Endothelial cell of umbilical vein (primary cell): ENCODE results near the gene ABAT. TPM values are rescaled to one million over a fixed set of nuclear protein-coding genes. Genes with fewer than 3 reads are reported as not detected.

Source experiments
- BruUV-seq: library from RNA; stranded (reverse); fragments of 400-500 nt; replicated peaks from 2 replicates; lab custom pipeline; 2021; lab: Mats Ljungman, UMichigan
- CTCF ChIA-PET: fragments of 300-600, 350-600 bp; sonication (Branson Sonifier 250); formaldehyde crosslinking; loops from one replicate; lab custom pipeline; 2021; ENCODE audit warnings: antibody characterized with exemption, inconsistent platforms; lab: Charles Lee
- POLR2A ChIA-PET: fragments of 300-600, 350-600 bp; sonication (Branson Sonifier 250); formaldehyde crosslinking; loops from one replicate; lab custom pipeline; 2021; ENCODE audit warnings: antibody characterized with exemption, inconsistent platforms; lab: Charles Lee
- DNase-seq: peaks from one replicate; pipeline ENCODE4 v3.0.0-alpha.2; 2011; ENCODE audit warnings: low read depth, low spot score
- FAIRE-seq: peaks from 2 replicates; lab custom pipeline; 2011; peaks lifted over from hg19 to GRCh38; lab: Jason Lieb, UNC
- H2AFZ ChIP-seq: 2 replicates; pipeline ENCODE4 v1.6.0; 2012; ENCODE audit warnings: low read depth, low read length, control low read depth, inconsistent platforms
- H3K27ac ChIP-seq: 2 replicates; pipeline ENCODE4 v1.5.1; 2011; ENCODE audit warnings: low read depth, mild to moderate bottlenecking, control low read depth, low read length, moderate library complexity; ENCODE audit not compliant: insufficient read depth
- H3K27me3 ChIP-seq, 2 experiments: 2 replicates each; pipeline versions ENCODE4 v1.6.0 to v1.6.1; 2011; ENCODE audit warnings: low read length in 2 of 2, mixed read lengths in 1 of 2; ENCODE audit not compliant: control insufficient read depth in 2 of 2, insufficient read depth in 2 of 2
- H3K36me3 ChIP-seq, 2 experiments: 2 replicates in 1 of 2; 3 replicates in 1 of 2; pipeline ENCODE4 v1.5.1; 2011; ENCODE audit warnings: low read length in 2 of 2, mild to moderate bottlenecking in 1 of 2, moderate library complexity in 1 of 2; ENCODE audit not compliant: control insufficient read depth in 2 of 2, insufficient read depth in 2 of 2; ENCODE audit errors: extremely low read depth in 1 of 2
- H3K4me1 ChIP-seq: 3 replicates; pipeline ENCODE4 v1.5.1; 2011; ENCODE audit warnings: mild to moderate bottlenecking, low read length; ENCODE audit not compliant: control insufficient read depth, insufficient read depth; ENCODE audit errors: extremely low read depth
- H3K4me2 ChIP-seq: 2 replicates; pipeline ENCODE4 v1.6.1; 2011; ENCODE audit warnings: low read length, control low read depth, mixed read lengths; ENCODE audit not compliant: insufficient read depth
- H3K4me3 ChIP-seq, 3 experiments: fragments of 200-600 bp in 1 of 3; sonication (generic), shearing (Covaris generic) in 1 of 3; replicated peaks in 1 of 3; 2 replicates each; pipeline ENCODE4 v1.5.1; 2011 to 2016; ENCODE audit warnings: control low read depth in 3 of 3, low read length in 3 of 3, mild to moderate bottlenecking in 2 of 3, inconsistent platforms in 1 of 3, low read depth in 1 of 3, moderate library complexity in 1 of 3; ENCODE audit not compliant: insufficient read depth in 1 of 3
- H3K79me2 ChIP-seq: 2 replicates; pipeline ENCODE4 v1.6.0; 2012; ENCODE audit warnings: low read length, inconsistent platforms; ENCODE audit not compliant: control insufficient read depth, insufficient read depth
- H3K9ac ChIP-seq: replicated peaks from 2 replicates; pipeline ENCODE3; 2011; ENCODE audit warnings: low read length, control low read depth; ENCODE audit not compliant: insufficient read depth; ENCODE audit errors: extremely low read depth
- H3K9me1 ChIP-seq: replicated peaks from 3 replicates; pipeline ENCODE4 v1.6.0; 2011; ENCODE audit warnings: mild to moderate bottlenecking, low read length; ENCODE audit not compliant: control insufficient read depth, insufficient read depth; ENCODE audit errors: extremely low read depth
- H3K9me3 ChIP-seq: replicated peaks from 2 replicates; pipeline ENCODE4 v1.5.1; 2012; ENCODE audit warnings: low read length, inconsistent platforms; ENCODE audit not compliant: control insufficient read depth, insufficient read depth
- H4K20me1 ChIP-seq: replicated peaks from 2 replicates; pipeline ENCODE3; 2011; ENCODE audit warnings: mild to moderate bottlenecking, low read length; ENCODE audit not compliant: control insufficient read depth, insufficient read depth; ENCODE audit errors: extremely low read depth
- EZH2 ChIP-seq: IDR thresholded peaks from 2 replicates; pipeline ENCODE4 v1.6.1; 2012; ENCODE audit warnings: borderline replicate concordance, low read depth, mild to moderate bottlenecking, moderate library complexity, low read length, inconsistent platforms; ENCODE audit not compliant: severe bottlenecking
- JUN ChIP-seq: IDR thresholded peaks from 2 replicates; pipeline ENCODE4 v1.6.1; 2011; ENCODE audit warnings: borderline replicate concordance, low read depth; ENCODE audit not compliant: insufficient read length, insufficient read depth
- MYC ChIP-seq: IDR thresholded peaks from one replicate; pipeline ENCODE4 v1.6.1; 2011; ENCODE audit warnings: mild to moderate bottlenecking, low read depth, low read length
- POLR2AphosphoS5 ChIP-seq: IDR thresholded peaks from 2 replicates; pipeline ENCODE4 v1.6.1; 2012; ENCODE audit warnings: low read depth, mild to moderate bottlenecking, control low read depth, low read length, moderate library complexity; ENCODE audit not compliant: insufficient read depth
- dilution Hi-C: fragments of 300-500 bp; cut with MboI; formaldehyde crosslinking; loops from one replicate; pipeline ENCODE4 v1.15.0; 2019; ENCODE audit warnings: low sequenced_read_pairs; ENCODE audit not compliant: extremely low pct_ligation_motif_present
- intact Hi-C: fragments of 100-400 bp; cut with micrococcal nuclease; formaldehyde crosslinking; loops from one replicate; pipeline ENCODE4 v1.10.0; 2022
- polyA plus RNA-seq, 4 experiments: library from polyadenylated mRNA; depleted of rRNA in 3 of 4; stranded (reverse) in 3 of 4; unstranded in 1 of 4; fragments of >200 nt; gene quantifications; 2 replicates each; pipeline versions ENCODE4 v1.2.1 to v1.2.3, GENCODE V29; 2011 to 2012; ENCODE audit warnings: missing spikeins in 1 of 4
- total RNA-seq: library from RNA; stranded (reverse); gene quantifications from 2 replicates; pipeline ENCODE4 v1.2.3, GENCODE V29; 2021
- TF ChIP-seq, protein P1 (sequence below): IDR thresholded peaks from 2 replicates; pipeline ENCODE4 v1.6.1; 2011; ENCODE audit not compliant: insufficient read depth, insufficient read length
- TF ChIP-seq, protein P2 (sequence below), 2 donors: IDR thresholded peaks; 1 replicate in 1 of 2; 2 replicates in 1 of 2; pipeline ENCODE4 v1.5.1; 2011; ENCODE audit warnings: low read length in 2 of 2, mild to moderate bottlenecking in 2 of 2, moderate library complexity in 2 of 2, control low read depth in 1 of 2, inconsistent platforms in 1 of 2, low read depth in 1 of 2; ENCODE audit not compliant: insufficient read depth in 1 of 2; ENCODE audit errors: extremely low read depth in 1 of 2

ABAT gene
- total and polyA plus RNA-seq, 2 donors (not counting 3 experiments of a cell fraction or from before 2014, with no cell fraction given), result 1.3 to 1.4 TPM

DNA sequence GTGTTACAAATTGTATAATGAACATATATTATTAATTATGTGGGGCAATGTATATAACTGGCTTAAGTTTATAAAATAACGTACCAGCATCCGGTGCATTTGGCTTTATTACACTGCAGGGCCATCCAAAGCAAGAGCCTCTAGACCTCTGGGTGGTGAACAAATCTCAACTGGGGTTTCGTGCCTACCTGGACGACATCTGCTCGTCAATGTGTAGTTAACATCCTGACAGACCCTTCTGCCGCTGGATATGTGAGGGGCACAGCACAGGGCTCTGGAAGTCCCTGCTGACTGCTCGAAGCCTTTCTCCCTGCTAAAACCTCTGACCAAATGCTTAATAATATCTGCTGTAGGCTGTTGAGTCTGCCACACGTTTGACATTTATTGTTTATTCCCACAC lies 120.7 kb downstream of the ABAT start:
- peak; percentile 28 for FAIRE-seq
- CTCF ChIA-PET, result no interaction called here
- dilution Hi-C loops, result no loop called here

More for the DNA sequence above, 120.7 kb downstream of the ABAT start:
- no peak overlapping the region for H3K9ac ChIP-seq
- no peak overlapping the region for H3K4me3 ChIP-seq
- H2AFZ ChIP-seq, result no peak overlapping the region
- TF ChIP-seq JUN, result no peak
- no peak for TF ChIP-seq EZH2
- no peak for TF ChIP-seq MYC
- TF ChIP-seq, protein P1, sequence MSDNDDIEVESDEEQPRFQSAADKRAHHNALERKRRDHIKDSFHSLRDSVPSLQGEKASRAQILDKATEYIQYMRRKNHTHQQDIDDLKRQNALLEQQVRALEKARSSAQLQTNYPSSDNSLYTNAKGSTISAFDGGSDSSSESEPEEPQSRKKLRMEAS, result no peak
- no peak for TF ChIP-seq POLR2AphosphoS5
- TF ChIP-seq, protein P2, sequence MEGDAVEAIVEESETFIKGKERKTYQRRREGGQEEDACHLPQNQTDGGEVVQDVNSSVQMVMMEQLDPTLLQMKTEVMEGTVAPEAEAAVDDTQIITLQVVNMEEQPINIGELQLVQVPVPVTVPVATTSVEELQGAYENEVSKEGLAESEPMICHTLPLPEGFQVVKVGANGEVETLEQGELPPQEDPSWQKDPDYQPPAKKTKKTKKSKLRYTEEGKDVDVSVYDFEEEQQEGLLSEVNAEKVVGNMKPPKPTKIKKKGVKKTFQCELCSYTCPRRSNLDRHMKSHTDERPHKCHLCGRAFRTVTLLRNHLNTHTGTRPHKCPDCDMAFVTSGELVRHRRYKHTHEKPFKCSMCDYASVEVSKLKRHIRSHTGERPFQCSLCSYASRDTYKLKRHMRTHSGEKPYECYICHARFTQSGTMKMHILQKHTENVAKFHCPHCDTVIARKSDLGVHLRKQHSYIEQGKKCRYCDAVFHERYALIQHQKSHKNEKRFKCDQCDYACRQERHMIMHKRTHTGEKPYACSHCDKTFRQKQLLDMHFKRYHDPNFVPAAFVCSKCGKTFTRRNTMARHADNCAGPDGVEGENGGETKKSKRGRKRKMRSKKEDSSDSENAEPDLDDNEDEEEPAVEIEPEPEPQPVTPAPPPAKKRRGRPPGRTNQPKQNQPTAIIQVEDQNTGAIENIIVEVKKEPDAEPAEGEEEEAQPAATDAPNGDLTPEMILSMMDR (IDR thresholded peaks at IDR 0.05; ENCODE audit: extremely low read depth in 1 of 2, insufficient read depth in 1 of 2, low read depth in 1 of 2, low read length in 2 of 2), result no peak
- H3K4me1 ChIP-seq, result peaks cover 25% of the 10 kb centered on the region
- no peak for DNase-seq
- no peaks in the 10 kb centered on the region for H3K9me3 ChIP-seq
- intact Hi-C loops, result loop anchor here (5.0 to 10.0 kb wide), 2 partner anchors 297 to 340 kb away; partner anchors contain the start of gene HAPSTR1
- H3K27me3 ChIP-seq, result no peaks in the 10 kb centered on the region
- H3K9me1 ChIP-seq, result no peaks in the 10 kb centered on the region
- peaks cover 40% of the 10 kb centered on the region for H3K79me2 ChIP-seq
- H3K27ac ChIP-seq, result no peak overlapping the region
- no peaks in the 10 kb centered on the region for H4K20me1 ChIP-seq
- H3K36me3 ChIP-seq, result no peaks in the 10 kb centered on the region
- BruUV-seq, result no TSS peak
- no peak overlapping the region for H3K4me2 ChIP-seq
- POLR2A ChIA-PET, result no interaction called here
